ENCODE data around the gene THRSP. TPM values are rescaled to one million over a fixed set of nuclear protein-coding genes. Genes with fewer than 3 reads are reported as not detected.

Gene THRSP
- polyA plus RNA-seq, 1 of the 3 experiments (the other 2 are of a cell fraction): not detected

DNA sequence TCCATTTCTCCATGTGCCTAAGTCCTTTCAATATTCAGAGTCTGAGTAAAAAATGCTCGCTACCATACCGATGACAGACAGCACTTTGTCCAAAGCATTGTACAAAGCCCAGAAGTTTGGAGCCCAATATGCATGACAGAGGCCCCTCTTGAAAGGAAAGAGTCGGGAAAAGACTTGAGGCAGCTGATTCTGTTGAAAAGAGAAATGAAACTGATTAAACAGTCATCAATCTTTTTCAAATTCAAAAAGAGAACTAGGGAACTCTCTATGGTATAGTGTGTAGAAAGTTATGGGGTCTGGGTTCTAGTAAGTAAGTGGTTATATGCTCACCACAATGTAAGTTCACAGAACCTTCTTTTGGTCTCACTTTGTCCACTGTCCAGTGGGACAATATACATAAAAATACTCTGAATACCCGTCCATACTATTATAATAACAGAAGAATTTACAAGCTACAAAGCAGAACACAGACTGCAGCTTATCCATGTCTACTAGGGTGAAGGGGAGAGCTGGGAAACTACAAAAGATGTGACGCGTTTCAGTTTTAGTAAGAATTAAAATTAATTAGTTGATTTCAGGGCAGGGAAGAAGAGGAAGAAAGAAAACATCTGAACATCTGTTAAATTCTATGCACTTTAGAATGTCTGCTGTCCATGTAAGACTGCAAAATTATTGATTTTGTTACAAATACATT, 49.1 kb downstream of the THRSP start:
- TF ChIP-seq TCF12 (IDR thresholded peaks at IDR 0.05) (no peak), YY1 (IDR thresholded peaks at IDR 0.05; ENCODE audit: low read depth) (no peak), FOSL2 (IDR thresholded peaks at IDR 0.05; ENCODE audit: borderline replicate concordance, low read depth) (no peak), RCOR1 (IDR thresholded peaks at IDR 0.05; ENCODE audit: low read length) (no peak), FOXJ3 (CRISPR knock-in tag; IDR thresholded peaks at IDR 0.05) (no peak), NRF1 (IDR thresholded peaks at IDR 0.05; ENCODE audit: low read depth, low read length) (no peak), EP300 (IDR thresholded peaks at IDR 0.05; ENCODE audit: borderline replicate concordance in 1 of 2, low read depth in 1 of 2, low read length in 1 of 2) (no peak), RXRA (IDR thresholded peaks at IDR 0.05; ENCODE audit: borderline replicate concordance, low read depth) (no peak), RAD21 (IDR thresholded peaks at IDR 0.05; ENCODE audit: low read length) (no peak)
- TF ChIP-seq, protein P1, sequence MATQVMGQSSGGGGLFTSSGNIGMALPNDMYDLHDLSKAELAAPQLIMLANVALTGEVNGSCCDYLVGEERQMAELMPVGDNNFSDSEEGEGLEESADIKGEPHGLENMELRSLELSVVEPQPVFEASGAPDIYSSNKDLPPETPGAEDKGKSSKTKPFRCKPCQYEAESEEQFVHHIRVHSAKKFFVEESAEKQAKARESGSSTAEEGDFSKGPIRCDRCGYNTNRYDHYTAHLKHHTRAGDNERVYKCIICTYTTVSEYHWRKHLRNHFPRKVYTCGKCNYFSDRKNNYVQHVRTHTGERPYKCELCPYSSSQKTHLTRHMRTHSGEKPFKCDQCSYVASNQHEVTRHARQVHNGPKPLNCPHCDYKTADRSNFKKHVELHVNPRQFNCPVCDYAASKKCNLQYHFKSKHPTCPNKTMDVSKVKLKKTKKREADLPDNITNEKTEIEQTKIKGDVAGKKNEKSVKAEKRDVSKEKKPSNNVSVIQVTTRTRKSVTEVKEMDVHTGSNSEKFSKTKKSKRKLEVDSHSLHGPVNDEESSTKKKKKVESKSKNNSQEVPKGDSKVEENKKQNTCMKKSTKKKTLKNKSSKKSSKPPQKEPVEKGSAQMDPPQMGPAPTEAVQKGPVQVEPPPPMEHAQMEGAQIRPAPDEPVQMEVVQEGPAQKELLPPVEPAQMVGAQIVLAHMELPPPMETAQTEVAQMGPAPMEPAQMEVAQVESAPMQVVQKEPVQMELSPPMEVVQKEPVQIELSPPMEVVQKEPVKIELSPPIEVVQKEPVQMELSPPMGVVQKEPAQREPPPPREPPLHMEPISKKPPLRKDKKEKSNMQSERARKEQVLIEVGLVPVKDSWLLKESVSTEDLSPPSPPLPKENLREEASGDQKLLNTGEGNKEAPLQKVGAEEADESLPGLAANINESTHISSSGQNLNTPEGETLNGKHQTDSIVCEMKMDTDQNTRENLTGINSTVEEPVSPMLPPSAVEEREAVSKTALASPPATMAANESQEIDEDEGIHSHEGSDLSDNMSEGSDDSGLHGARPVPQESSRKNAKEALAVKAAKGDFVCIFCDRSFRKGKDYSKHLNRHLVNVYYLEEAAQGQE (IDR thresholded peaks at IDR 0.05; ENCODE audit: low read depth, low read length): no peak
- TF ChIP-seq, protein P2, sequence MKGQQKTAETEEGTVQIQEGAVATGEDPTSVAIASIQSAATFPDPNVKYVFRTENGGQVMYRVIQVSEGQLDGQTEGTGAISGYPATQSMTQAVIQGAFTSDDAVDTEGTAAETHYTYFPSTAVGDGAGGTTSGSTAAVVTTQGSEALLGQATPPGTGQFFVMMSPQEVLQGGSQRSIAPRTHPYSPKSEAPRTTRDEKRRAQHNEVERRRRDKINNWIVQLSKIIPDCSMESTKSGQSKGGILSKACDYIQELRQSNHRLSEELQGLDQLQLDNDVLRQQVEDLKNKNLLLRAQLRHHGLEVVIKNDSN (IDR thresholded peaks at IDR 0.05; ENCODE audit: borderline replicate concordance, low read depth): no peak
- TF ChIP-seq, protein P3, sequence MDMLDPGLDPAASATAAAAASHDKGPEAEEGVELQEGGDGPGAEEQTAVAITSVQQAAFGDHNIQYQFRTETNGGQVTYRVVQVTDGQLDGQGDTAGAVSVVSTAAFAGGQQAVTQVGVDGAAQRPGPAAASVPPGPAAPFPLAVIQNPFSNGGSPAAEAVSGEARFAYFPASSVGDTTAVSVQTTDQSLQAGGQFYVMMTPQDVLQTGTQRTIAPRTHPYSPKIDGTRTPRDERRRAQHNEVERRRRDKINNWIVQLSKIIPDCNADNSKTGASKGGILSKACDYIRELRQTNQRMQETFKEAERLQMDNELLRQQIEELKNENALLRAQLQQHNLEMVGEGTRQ (IDR thresholded peaks at IDR 0.05; ENCODE audit: borderline replicate concordance, low read depth, low read length): no peak
- TF ChIP-seq, protein P4, sequence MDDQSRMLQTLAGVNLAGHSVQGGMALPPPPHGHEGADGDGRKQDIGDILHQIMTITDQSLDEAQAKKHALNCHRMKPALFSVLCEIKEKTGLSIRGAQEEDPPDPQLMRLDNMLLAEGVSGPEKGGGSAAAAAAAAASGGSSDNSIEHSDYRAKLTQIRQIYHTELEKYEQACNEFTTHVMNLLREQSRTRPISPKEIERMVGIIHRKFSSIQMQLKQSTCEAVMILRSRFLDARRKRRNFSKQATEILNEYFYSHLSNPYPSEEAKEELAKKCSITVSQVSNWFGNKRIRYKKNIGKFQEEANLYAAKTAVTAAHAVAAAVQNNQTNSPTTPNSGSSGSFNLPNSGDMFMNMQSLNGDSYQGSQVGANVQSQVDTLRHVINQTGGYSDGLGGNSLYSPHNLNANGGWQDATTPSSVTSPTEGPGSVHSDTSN (IDR thresholded peaks at IDR 0.05): no peak
- Histone ChIP-seq H3K79me2 (ENCODE audit: insufficient read depth) (no peaks in the 10 kb centered on the region), H3K4me2 (no peak overlapping the region), H3K27me3 (ENCODE audit: insufficient read depth) (no peaks in the 10 kb centered on the region), H4K20me1 (ENCODE audit: insufficient read depth) (no peaks in the 10 kb centered on the region), H3K9me2 (no peaks in the 10 kb centered on the region), H3K36me3 (replicated peaks in 1 of 2; ENCODE audit: control insufficient read depth in 1 of 2, insufficient read depth in 2 of 2, low read length in 1 of 2) (peaks cover 33 to 52% of the 10 kb centered on the region in 2 experiments), H3K4me3 (ENCODE audit: low read depth in 2 of 2, low read length in 1 of 2) (no peak overlapping the region), H3K9ac (no peak overlapping the region), H3K9me3 (no peaks in the 10 kb centered on the region), H3K27ac (ENCODE audit: low read depth in 2 of 2, low read length in 1 of 2) (no peak overlapping the region), H3K4me1 (ENCODE audit: control insufficient read depth in 1 of 2, insufficient read depth in 2 of 2, low read depth in 1 of 2, low read length in 1 of 2) (no peaks in the 10 kb centered on the region; a peak in 1 of 4 replicates), H2AFZ (ENCODE audit: low read depth) (no peak overlapping the region), H3F3A (replicated peaks; ENCODE audit: insufficient read depth) (peaks cover 3% of the 10 kb centered on the region)
- CTCF ChIA-PET: no interaction called here
- DNase-seq: no peak
- POLR2A ChIA-PET: no interaction called here
- WGBS (ENCODE audit: low lambda C conversion rate): 79% methylated on average over 6 of the region's 6 CpGs

Other genes with a start within 250 kb of the THRSP start
- gene RSF1, start 243.1 kb upstream of the THRSP start, polyA plus RNA-seq (2012; rRNA removed): 8.4 and 8.9 TPM in 2 replicates
- gene AAMDC, start 242.7 kb upstream of the THRSP start, polyA plus RNA-seq (2012; rRNA removed): 54.2 and 66.6 TPM in 2 replicates
- 23.0 and 30.0 TPM in 2 replicates for gene INTS4, start 69.2 kb upstream of the THRSP start, polyA plus RNA-seq (2012; rRNA removed)
- gene KCTD14, start 40.6 kb upstream of the THRSP start, polyA plus RNA-seq (2012; rRNA removed): 0.25 and 0.32 TPM in 2 replicates
- gene NDUFC2, start 16.0 kb downstream of the THRSP start, polyA plus RNA-seq (2012; rRNA removed): 198 and 235 TPM in 2 replicates
- gene ALG8, start 75.8 kb downstream of the THRSP start, polyA plus RNA-seq (2012; rRNA removed): 42.0 and 54.8 TPM in 2 replicates
- gene KCTD21, start 124.8 kb downstream of the THRSP start, polyA plus RNA-seq (2012; rRNA removed): 5.0 and 7.5 TPM in 2 replicates
- gene USP35, start 125.1 kb downstream of the THRSP start, polyA plus RNA-seq (2012; rRNA removed): 8.0 and 8.4 TPM in 2 replicates

All from SK-N-SH (cell line).